HG03139 (cell line): ENCODE measurements around the gene CCN5.
"Not testable (repeated sequence)": the region's sequence is repeated elsewhere in the genome, so short reads cannot be mapped to it uniquely, and the experiment has no call there.

Experiments used
- ATAC-seq: cut with Tn5 transposase; IDR thresholded peaks from one replicate; pipeline ENCODE4 v1.9.1; 2021; ENCODE audit not compliant: unreplicated experiment

The CCN5 gene

DNA sequence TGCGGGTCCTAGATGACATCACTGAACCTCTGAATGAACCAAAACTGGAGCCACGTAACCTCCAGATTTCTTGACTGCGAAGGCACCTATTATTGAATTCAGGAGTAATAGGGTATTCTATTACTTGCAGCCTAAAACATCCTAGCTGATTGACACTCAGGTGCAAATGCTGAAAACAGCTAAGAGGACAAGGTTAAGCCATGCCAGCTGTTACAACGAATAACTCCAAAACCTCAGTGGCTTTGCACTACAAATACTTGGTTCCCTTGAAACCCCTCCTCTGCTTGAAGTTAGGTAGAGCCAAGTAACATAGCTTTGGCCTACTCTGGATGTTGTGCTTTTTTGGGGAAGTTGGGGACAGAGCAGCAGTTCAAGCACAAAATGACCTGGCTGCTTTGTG, 21.0 kb upstream of the CCN5 start:
- ATAC-seq = no peak

DNA sequence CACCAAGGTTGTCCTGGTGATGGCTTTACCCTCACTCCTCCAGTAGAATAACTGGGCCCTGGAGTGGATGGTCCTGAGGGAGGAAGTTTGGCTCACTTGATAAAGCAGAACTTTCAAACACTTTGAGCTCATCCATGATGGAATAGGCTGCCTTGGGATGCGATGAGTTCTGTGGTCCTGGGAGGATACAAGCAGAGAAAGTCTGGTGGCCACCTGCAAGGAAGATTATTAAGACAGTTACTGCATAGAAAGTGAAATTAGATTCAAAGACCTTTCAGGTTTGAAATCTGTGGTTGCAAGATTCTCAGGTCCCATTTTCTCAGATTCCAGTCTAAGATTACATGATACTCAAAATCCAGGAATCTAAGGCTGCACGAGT, 19.9 kb upstream of the CCN5 start:
- no peak for ATAC-seq

DNA sequence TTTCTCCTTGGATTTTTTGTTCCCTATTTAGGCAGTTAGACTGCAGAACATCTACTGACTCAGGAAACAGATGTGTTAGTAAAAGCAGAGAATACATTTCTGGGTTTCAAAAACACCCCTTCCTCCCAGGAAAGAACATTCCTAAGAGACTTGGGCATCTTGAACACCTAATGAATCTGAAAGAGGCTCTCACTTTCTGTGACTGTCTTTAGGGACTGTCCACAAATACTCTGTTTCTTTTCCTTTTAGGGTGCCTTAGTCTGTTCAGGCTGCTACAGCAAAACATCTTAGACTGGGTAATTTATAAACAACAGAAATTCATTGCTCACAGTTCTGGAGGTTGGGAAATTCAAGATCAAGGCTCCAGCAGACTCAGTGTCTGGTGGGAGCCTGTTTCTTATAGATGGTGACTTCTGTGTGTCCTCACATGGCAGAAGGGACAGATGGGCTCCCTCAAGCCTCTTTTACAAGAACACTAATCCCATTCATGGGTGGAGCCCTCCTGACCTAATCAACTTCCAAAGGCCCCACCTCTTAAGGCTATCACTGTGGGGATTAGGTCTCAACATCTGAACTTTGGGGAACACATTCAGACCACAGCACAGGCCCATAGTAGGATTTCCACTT, 19.4 kb upstream of the CCN5 start:
- ATAC-seq = no peak

- ATAC-seq = no peak
Measured at GRCh38 chr20:44696315-44696714, 18.9 kb upstream of the CCN5 start.

DNA sequence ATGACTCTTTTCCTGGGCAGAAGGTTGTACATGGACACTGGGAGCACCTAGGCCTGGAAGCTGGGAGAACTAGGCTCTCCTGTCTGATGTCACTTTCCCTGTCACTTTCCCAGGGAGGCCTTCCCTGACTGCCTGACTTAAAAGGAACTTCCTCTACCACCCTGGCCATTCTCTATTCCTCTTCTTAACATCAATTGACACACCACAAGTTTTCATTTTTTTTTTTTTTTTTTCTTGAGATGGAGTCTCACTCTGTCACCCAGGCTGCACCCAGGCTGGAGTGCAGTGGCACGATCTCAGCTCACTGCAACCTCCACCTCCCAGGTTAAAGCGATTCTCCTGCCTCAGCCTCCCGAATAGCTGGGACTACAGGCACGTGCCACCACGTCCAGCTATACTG, 18.1 kb upstream of the CCN5 start:
- not testable (repeated sequence) for ATAC-seq

DNA sequence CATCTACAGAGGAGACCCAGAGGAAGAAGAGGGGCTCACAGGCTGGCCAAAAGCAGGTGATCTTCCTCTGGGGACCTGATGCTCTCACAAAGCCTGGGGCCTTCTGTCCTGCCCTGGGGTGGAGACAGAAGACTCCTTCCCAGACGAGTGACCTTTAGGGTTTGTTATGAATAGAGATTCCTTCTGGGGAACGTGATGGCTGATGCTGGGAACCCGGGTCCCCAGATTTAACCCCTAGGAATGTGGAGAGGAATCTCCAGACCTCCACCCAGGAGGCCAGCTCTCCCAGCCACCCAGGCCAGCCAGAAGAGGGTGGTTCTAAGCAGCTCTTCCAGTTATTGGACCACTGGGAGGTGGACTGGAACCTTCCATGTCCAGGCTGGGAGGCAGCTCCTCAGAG, 16.8 kb upstream of the CCN5 start:
- no peak for ATAC-seq

GRCh38 chr20:44700306-44700705, 14.9 kb upstream of the CCN5 start:
- no peak for ATAC-seq

GRCh38 chr20:44701118-44701857, 13.9 kb upstream of the CCN5 start:
- ATAC-seq = no peak

DNA sequence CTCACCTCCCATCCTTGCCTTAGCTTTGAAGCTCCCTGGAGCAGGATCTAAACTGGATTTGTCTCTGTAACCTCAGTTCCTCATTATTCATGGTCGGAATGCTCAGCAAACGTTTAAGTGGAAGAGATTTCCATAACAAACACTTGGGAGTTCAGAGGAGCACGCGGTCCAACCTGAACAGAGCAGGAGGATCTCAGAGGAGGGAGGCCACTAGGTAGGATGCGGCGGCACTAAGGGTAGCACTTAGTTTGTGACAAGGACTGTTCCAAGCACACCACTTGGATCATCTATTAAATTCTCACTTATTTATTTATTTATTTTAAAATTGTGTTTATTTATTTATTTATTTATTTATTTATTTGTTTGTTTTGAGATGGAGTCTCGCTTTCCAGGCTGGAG, 13.3 kb upstream of the CCN5 start:
- no peak for ATAC-seq

DNA sequence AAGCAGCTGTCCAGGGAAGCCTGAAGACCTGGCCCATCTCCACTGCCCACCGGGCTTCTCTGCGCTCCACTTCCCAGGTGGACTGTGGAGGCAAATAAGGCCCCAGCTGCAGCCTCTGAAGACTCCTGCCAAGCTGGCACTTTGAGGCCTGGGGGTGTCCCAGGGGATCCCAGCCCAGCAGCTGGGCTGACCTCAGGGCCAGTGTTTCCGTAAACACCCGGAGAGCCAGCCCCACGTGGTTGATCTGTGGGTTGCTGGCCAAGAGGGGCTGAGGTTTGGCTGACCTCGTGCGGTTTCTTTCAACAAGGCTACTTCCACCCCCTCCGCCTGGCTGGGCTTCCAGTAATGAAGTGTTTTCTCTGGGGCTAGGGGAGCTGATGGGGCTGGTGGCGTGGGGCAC, 12.4 kb upstream of the CCN5 start:
- no peak for ATAC-seq

DNA sequence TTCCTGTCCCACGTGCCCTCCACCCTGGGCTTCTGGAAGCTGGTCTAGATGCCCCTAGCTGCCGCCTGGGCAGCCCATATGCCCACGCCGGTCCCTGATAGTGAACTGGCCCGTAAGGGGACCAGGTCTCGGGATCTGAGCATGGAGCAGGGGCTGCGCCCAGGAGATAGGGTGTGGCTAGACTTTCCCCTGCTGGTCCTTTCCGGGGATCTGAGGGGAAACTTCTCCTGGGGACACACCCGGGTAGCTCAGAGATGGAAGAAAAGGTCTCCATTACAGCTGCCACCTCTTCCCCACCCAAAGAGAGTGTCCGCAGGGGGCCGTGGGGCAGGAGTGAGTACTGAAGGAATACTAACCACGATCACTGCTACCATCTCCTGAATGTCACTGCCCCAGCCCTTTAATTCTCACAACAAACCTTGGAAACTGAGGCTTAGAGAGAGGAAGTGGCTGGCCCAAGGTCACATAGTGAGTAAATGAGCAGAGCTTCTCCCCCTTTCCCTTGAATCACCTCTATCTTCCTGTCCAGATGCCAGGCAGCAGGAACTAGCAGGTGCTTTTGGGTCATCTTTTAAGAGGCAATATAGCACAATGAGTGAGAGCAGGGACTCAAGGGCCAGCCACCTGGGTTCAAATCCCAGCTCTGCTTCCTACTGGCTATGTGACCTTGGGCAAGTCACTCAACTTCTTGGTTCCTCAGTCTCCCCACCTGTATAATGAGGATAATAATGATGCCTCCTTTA, 11.8 kb upstream of the CCN5 start:
- ATAC-seq = no peak

DNA sequence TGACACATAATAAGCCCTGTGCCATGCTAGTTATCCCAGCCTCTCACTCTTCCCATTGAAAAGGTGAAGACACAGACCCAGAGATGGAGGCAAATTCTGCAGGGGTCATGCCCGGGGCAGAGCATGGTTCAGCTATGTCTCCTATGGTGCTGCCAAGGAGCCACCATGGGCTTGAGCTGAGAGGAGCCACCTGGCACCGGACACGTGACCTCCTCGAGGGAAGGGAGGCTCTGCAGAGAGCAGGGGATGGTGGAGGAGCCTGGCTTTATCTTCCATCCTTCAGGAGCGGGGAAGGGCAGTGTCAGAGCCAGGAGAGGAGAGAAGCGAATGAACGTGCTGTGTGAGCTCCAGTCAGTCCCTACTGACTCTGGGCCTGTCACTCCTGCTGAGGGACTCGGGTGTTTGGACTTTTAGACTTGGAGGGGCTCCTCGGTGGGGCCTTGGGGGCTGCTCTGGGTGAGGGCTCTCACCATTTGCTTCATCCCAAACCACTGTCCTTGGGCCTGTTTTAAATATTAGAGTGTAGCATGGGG, 11.1 kb upstream of the CCN5 start:
- no peak for ATAC-seq

- no peak for ATAC-seq
Measured at GRCh38 chr20:44704551-44704971, 10.6 kb upstream of the CCN5 start.

- ATAC-seq = no peak
Measured at GRCh38 chr20:44705364-44706094, 9.6 kb upstream of the CCN5 start.

- no peak for ATAC-seq
Measured at GRCh38 chr20:44706301-44707017, 8.7 kb upstream of the CCN5 start.

GRCh38 chr20:44707018-44707579, 8.1 kb upstream of the CCN5 start:
- no peak for ATAC-seq

DNA sequence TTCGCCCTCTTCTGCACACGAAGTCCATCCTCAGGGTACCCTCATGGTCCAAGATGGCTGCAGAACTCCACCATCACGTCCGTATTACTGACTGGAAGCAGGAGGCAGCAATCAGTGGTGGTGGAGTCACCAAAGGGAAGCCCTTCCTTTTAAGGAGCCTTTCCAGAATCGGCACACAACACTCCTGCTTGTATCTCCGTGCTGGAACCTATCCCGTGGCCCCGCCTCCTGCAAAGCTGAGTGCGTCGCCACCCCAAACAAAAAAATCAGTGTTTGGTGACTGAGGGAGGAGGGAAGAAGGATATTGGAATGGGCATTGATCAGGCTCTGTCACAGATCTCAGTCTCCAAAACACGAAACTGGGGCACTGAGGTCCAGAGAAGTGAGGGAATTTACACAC, 5.8 kb upstream of the CCN5 start:
- no peak for ATAC-seq

- no peak for ATAC-seq
Measured at GRCh38 chr20:44709797-44710196, 5.4 kb upstream of the CCN5 start.

GRCh38 chr20:44711237-44711636, 3.9 kb upstream of the CCN5 start:
- no peak for ATAC-seq

- ATAC-seq = no peak
Measured at GRCh38 chr20:44714102-44714700, 968 bp upstream of the CCN5 start.
